Activated B cell treated with CpG ODN at 0.5 μM for 24 hours (primary cell): ENCODE measurements around the gene THSD7A. TPM values are rescaled to one million over a fixed set of nuclear protein-coding genes. Genes with fewer than 3 reads are reported as not detected.

Source experiments
- ATAC-seq: fragments of 200-7000 bp; cut with Tn5 transposase; one replicate; pipeline ENCODE4 v1.10.0; 2021; ENCODE audit warnings: low read depth, mild to moderate bottlenecking, moderate library complexity
- CTCF ChIA-PET: fragments of 350-600 bp; sonication (Branson Sonifier 250); formaldehyde crosslinking; loops from one replicate; lab custom pipeline; 2021; ENCODE audit warnings: antibody characterized with exemption; lab: Charles Lee
- POLR2A ChIA-PET: fragments of 350-600 bp; sonication (Branson Sonifier 250); formaldehyde crosslinking; loops from one replicate; lab custom pipeline; 2021; ENCODE audit warnings: antibody characterized with exemption; lab: Charles Lee
- DNase-seq: peaks from one replicate; pipeline ENCODE4 v3.0.0; 2022
- H3K27ac Mint-ChIP-seq: one replicate; pipeline ENCODE4 v1.8.0; 2020; ENCODE audit warnings: mixed read lengths
- H3K27me3 Mint-ChIP-seq: one replicate; pipeline ENCODE4 v1.8.0; 2021; ENCODE audit warnings: mixed read lengths
- H3K36me3 Mint-ChIP-seq: one replicate; pipeline ENCODE4 v1.8.0; 2021; ENCODE audit warnings: low read depth, mixed read lengths
- H3K4me1 Mint-ChIP-seq: one replicate; pipeline ENCODE4 v1.8.0; 2021; ENCODE audit warnings: mixed read lengths
- H3K4me3 Mint-ChIP-seq: one replicate; pipeline ENCODE4 v1.8.0; 2020; ENCODE audit warnings: mild to moderate bottlenecking, mixed read lengths
- H3K9me3 Mint-ChIP-seq: one replicate; pipeline ENCODE4 v1.8.0; 2020; ENCODE audit warnings: mixed read lengths
- CTCF ChIP-seq: fragments of 200-600 bp; IDR thresholded peaks from one replicate; pipeline ENCODE4 v1.8.0; 2022; ENCODE audit warnings: antibody characterized with exemption, mild to moderate bottlenecking
- intact Hi-C: fragments of 100-400 bp; cut with micrococcal nuclease; formaldehyde crosslinking; loops from one replicate; pipeline ENCODE4 v1.15.1; 2024
- total RNA-seq: library from RNA; stranded (reverse); gene quantifications from 2 replicates; pipeline ENCODE4 v1.2.3, GENCODE V29; 2022

Gene THSD7A
- total RNA-seq, 1 donor from 2014 or later = not detected

GRCh38 chr7:11505471-11505985, 326.5 kb downstream of the THSD7A start:
- ATAC-seq (no peak), DNase-seq (no peak)
- H3K4me1 Mint-ChIP-seq = no peaks in the 10 kb centered on the region
- peaks cover 11% of the 10 kb centered on the region for H3K9me3 Mint-ChIP-seq
- H3K27me3 Mint-ChIP-seq = no peaks in the 10 kb centered on the region
- TF ChIP-seq CTCF = no peak
- H3K4me3 Mint-ChIP-seq = no peak overlapping the region
- no peaks in the 10 kb centered on the region for H3K36me3 Mint-ChIP-seq
- POLR2A ChIA-PET = no interaction called here
- intact Hi-C loops = no loop called here
- H3K27ac Mint-ChIP-seq = no peak overlapping the region
- CTCF ChIA-PET = no interaction called here

GRCh38 chr7:11492307-11492706, 339.7 kb downstream of the THSD7A start:
- DNase-seq (no peak), ATAC-seq (no peak)
- ChIA-PET POLR2A (no interaction called here), CTCF (no interaction called here)
- Mint-ChIP-seq H3K4me1 (no peaks in the 10 kb centered on the region), H3K4me3 (no peak overlapping the region), H3K27ac (no peak overlapping the region), H3K36me3 (no peaks in the 10 kb centered on the region), H3K9me3 (no peaks in the 10 kb centered on the region), H3K27me3 (no peaks in the 10 kb centered on the region)
- TF ChIP-seq CTCF = no peak
- intact Hi-C loops = no loop called here

GRCh38 chr7:11491811-11492210, 340.2 kb downstream of the THSD7A start:
- H3K9me3 Mint-ChIP-seq = no peaks in the 10 kb centered on the region
- intact Hi-C loops = no loop called here
- ATAC-seq = no peak
- H3K27ac Mint-ChIP-seq = no peak overlapping the region
- ChIA-PET POLR2A (no interaction called here), CTCF (no interaction called here)
- no peaks in the 10 kb centered on the region for H3K36me3 Mint-ChIP-seq
- no peaks in the 10 kb centered on the region for H3K4me1 Mint-ChIP-seq
- no peak for TF ChIP-seq CTCF
- no peak overlapping the region for H3K4me3 Mint-ChIP-seq
- H3K27me3 Mint-ChIP-seq = no peaks in the 10 kb centered on the region
- no peak for DNase-seq

- ATAC-seq (no peak), DNase-seq (no peak)
- H3K9me3 Mint-ChIP-seq = no peaks in the 10 kb centered on the region
- no peak for TF ChIP-seq CTCF
- no peak overlapping the region for H3K4me3 Mint-ChIP-seq
- H3K4me1 Mint-ChIP-seq = no peaks in the 10 kb centered on the region
- POLR2A ChIA-PET = no interaction called here
- CTCF ChIA-PET = no interaction called here
- no peaks in the 10 kb centered on the region for H3K36me3 Mint-ChIP-seq
- intact Hi-C loops = no loop called here
- H3K27ac Mint-ChIP-seq = no peak overlapping the region
- H3K27me3 Mint-ChIP-seq = no peaks in the 10 kb centered on the region
Observed at GRCh38 chr7:11489280-11489679, 342.7 kb downstream of the THSD7A start.

GRCh38 chr7:11486271-11486670, 345.7 kb downstream of the THSD7A start:
- H3K27ac Mint-ChIP-seq = no peak overlapping the region
- DNase-seq (no peak), ATAC-seq (no peak)
- TF ChIP-seq CTCF = no peak
- no peaks in the 10 kb centered on the region for H3K9me3 Mint-ChIP-seq
- no peaks in the 10 kb centered on the region for H3K27me3 Mint-ChIP-seq
- H3K4me1 Mint-ChIP-seq = no peaks in the 10 kb centered on the region
- intact Hi-C loops = no loop called here
- H3K36me3 Mint-ChIP-seq = no peaks in the 10 kb centered on the region
- CTCF ChIA-PET = no interaction called here
- POLR2A ChIA-PET = no interaction called here
- no peak overlapping the region for H3K4me3 Mint-ChIP-seq
